Neuronal stem cell (in vitro differentiated cells): Measurements from ENCODE around the gene PSRC1.

Experiments
- DNase-seq: peaks from one replicate; pipeline ENCODE4 v3.0.0-alpha.2; 2013; ENCODE audit warnings: low spot score
- H2AFZ ChIP-seq: one replicate; pipeline ENCODE4 v1.6.1; 2013; ENCODE audit warnings: mild to moderate bottlenecking, low read length, inconsistent platforms
- H2AK5ac ChIP-seq: 2 replicates; pipeline ENCODE4 v1.6.1; 2013; ENCODE audit warnings: low read depth, mild to moderate bottlenecking, inconsistent platforms, low read length, moderate library complexity, mixed read lengths
- H2BK120ac ChIP-seq: 2 replicates; pipeline ENCODE4 v1.6.1; 2013; ENCODE audit warnings: low read depth, mild to moderate bottlenecking, inconsistent platforms, low read length, moderate library complexity, mixed read lengths
- H2BK12ac ChIP-seq: one replicate; pipeline ENCODE4 v1.6.1; 2013; ENCODE audit warnings: low read length, inconsistent platforms
- H2BK15ac ChIP-seq: 2 replicates; pipeline ENCODE4 v1.6.1; 2013; ENCODE audit warnings: mild to moderate bottlenecking, low read length, inconsistent platforms, mixed read lengths
- H2BK5ac ChIP-seq: one replicate; pipeline ENCODE4 v1.6.1; 2013; ENCODE audit warnings: inconsistent platforms, mild to moderate bottlenecking, low read length, moderate library complexity
- H3K14ac ChIP-seq: one replicate; pipeline ENCODE4 v1.6.1; 2013; ENCODE audit warnings: low read length, inconsistent platforms
- H3K18ac ChIP-seq: 2 replicates; pipeline ENCODE4 v1.6.1; 2013; ENCODE audit warnings: low read length, inconsistent platforms
- H3K23ac ChIP-seq: 2 replicates; pipeline ENCODE4 v1.6.1; 2013; ENCODE audit warnings: low read depth, mild to moderate bottlenecking, mixed read lengths, low read length, inconsistent platforms; ENCODE audit not compliant: poor library complexity
- H3K27ac ChIP-seq: replicated peaks from 3 replicates; pipeline ENCODE4 v1.5.1; 2013; ENCODE audit warnings: low read length, inconsistent platforms
- H3K27me3 ChIP-seq, 3 experiments: 2 replicates each; pipeline ENCODE4 v1.6.1; 2013; ENCODE audit warnings: low read length in 3 of 3, mild to moderate bottlenecking in 2 of 3, inconsistent platforms in 1 of 3, low read depth in 1 of 3, mixed read lengths in 1 of 3, moderate library complexity in 1 of 3; ENCODE audit not compliant: control insufficient read depth in 3 of 3, insufficient read depth in 3 of 3
- H3K36me3 ChIP-seq, 2 donors: replicated peaks in 1 of 2; 2 replicates each; pipeline ENCODE4 v1.6.1; 2013; ENCODE audit warnings: low read length in 2 of 2; ENCODE audit not compliant: control insufficient read depth in 2 of 2, insufficient read depth in 2 of 2
- H3K4ac ChIP-seq: 2 replicates; pipeline ENCODE4 v1.6.1; 2013; ENCODE audit warnings: inconsistent platforms, mild to moderate bottlenecking, low read length, moderate library complexity
- H3K4me1 ChIP-seq, 2 donors: 1 replicate in 1 of 2; 2 replicates in 1 of 2; pipeline ENCODE4 v1.6.1; 2013; ENCODE audit warnings: low read length in 2 of 2, low read depth in 1 of 2; ENCODE audit not compliant: control insufficient read depth in 2 of 2, insufficient read depth in 1 of 2
- H3K4me2 ChIP-seq: one replicate; pipeline ENCODE4 v1.6.1; 2013; ENCODE audit warnings: mild to moderate bottlenecking, low read length, inconsistent platforms; ENCODE audit not compliant: insufficient read depth, poor library complexity, severe bottlenecking
- H3K4me3 ChIP-seq, 2 donors: 2 replicates each; pipeline ENCODE4 v1.5.1; 2013; ENCODE audit warnings: low read length in 2 of 2, mild to moderate bottlenecking in 2 of 2, inconsistent platforms in 1 of 2, moderate library complexity in 1 of 2
- H3K79me1 ChIP-seq: one replicate; pipeline ENCODE4 v1.6.1; 2013; ENCODE audit warnings: low read depth, mild to moderate bottlenecking, inconsistent platforms, low read length, moderate library complexity
- H3K9ac ChIP-seq: one replicate; pipeline ENCODE4 v1.6.1; 2013; ENCODE audit warnings: mild to moderate bottlenecking, low read depth, low read length, inconsistent platforms; ENCODE audit not compliant: poor library complexity
- H3K9me3 ChIP-seq, 2 donors: replicated peaks in 1 of 2; 2 replicates each; pipeline versions ENCODE3 to v1.6.1; 2013; ENCODE audit warnings: low read length in 2 of 2, mild to moderate bottlenecking in 2 of 2, inconsistent platforms in 1 of 2, low read depth in 1 of 2, mixed read lengths in 1 of 2, moderate library complexity in 1 of 2; ENCODE audit not compliant: control insufficient read depth in 2 of 2, insufficient read depth in 1 of 2
- H4K8ac ChIP-seq: one replicate; pipeline ENCODE4 v1.6.1; 2013; ENCODE audit warnings: low read depth, mild to moderate bottlenecking, inconsistent platforms, low read length, moderate library complexity
- H4K91ac ChIP-seq: one replicate; pipeline ENCODE4 v1.6.1; 2013; ENCODE audit warnings: low read length, low read depth, mild to moderate bottlenecking, inconsistent platforms; ENCODE audit not compliant: poor library complexity
- WGBS, 2 donors: extraction: QIAGEN DNeasy Blood & Tissue Kit; methylation state at CpG; one replicate each; pipeline ENCODE4 v1.1.7; 2013; ENCODE audit warnings: missing lambda C conversion rate in 2 of 2, mixed read lengths in 1 of 2; ENCODE audit not compliant: insufficient read length in 2 of 2, insufficient replicate concordance in 1 of 2; ENCODE audit errors: extremely low coverage in 2 of 2; 5-methylcytosine and 5-hydroxymethylcytosine counted together

Gene PSRC1

GRCh38 chr1:109242387-109242786, 40.6 kb downstream of the PSRC1 start:
- Histone ChIP-seq H3K9ac (no peak overlapping the region), H3K79me1 (no peaks in the 10 kb centered on the region), H2BK12ac (no peak overlapping the region), H3K4ac (no peak overlapping the region), H2BK15ac (no peak overlapping the region), H3K18ac (peak overlapping the region; percentile 5), H3K4me1 (peaks cover 15 to 26% of the 10 kb centered on the region in 2 donors), H3K27ac (no peak overlapping the region), H3K36me3 (peaks cover 12 to 30% of the 10 kb centered on the region in 2 donors), H2BK120ac (no peak overlapping the region), H3K9me3 (no peaks in the 10 kb centered on the region), H3K27me3 (no peaks in the 10 kb centered on the region), H4K8ac (no peak overlapping the region), H2AK5ac (no peak overlapping the region), H3K4me3 (no peak overlapping the region), H2BK5ac (no peak overlapping the region), H3K23ac (no peak overlapping the region), H4K91ac (no peak overlapping the region), H2AFZ (no peak overlapping the region), H3K14ac (no peak overlapping the region), H3K4me2 (no peak overlapping the region)
- no CpG with 5 or more reads among the region's 7 CpGs for WGBS, 2 donors
- DNase-seq = no peak

GRCh38 chr1:109241841-109242345, 41.1 kb downstream of the PSRC1 start:
- H3K4me1 ChIP-seq = peaks cover 15 to 28% of the 10 kb centered on the region in 2 donors
- H3K4ac ChIP-seq = no peak overlapping the region
- no peak overlapping the region for H3K4me3 ChIP-seq
- H2AFZ ChIP-seq = no peak overlapping the region
- H4K91ac ChIP-seq = no peak overlapping the region
- no peak overlapping the region for H3K4me2 ChIP-seq
- no peak overlapping the region for H4K8ac ChIP-seq
- no CpG with 5 or more reads among the region's 8 CpGs for WGBS, 2 donors
- H2AK5ac ChIP-seq = no peak overlapping the region
- peaks cover 17 to 35% of the 10 kb centered on the region in 2 donors for H3K36me3 ChIP-seq
- H3K79me1 ChIP-seq = no peaks in the 10 kb centered on the region
- peak overlapping the region; percentile 46 for H3K27ac ChIP-seq
- H2BK5ac ChIP-seq = no peak overlapping the region
- H3K9me3 ChIP-seq = no peaks in the 10 kb centered on the region
- H3K9ac ChIP-seq = no peak overlapping the region
- H3K14ac ChIP-seq = no peak overlapping the region
- H2BK15ac ChIP-seq = no peak overlapping the region
- peak overlapping the region; percentile 19 for H2BK12ac ChIP-seq
- H3K18ac ChIP-seq = no peak overlapping the region
- H3K27me3 ChIP-seq = no peaks in the 10 kb centered on the region
- H2BK120ac ChIP-seq = no peak overlapping the region
- H3K23ac ChIP-seq = no peak overlapping the region
- no peak for DNase-seq

- Histone ChIP-seq H3K9me3 (no peaks in the 10 kb centered on the region), H3K27ac (no peak overlapping the region), H3K14ac (no peak overlapping the region), H2BK5ac (no peak overlapping the region), H4K91ac (no peak overlapping the region), H2BK120ac (no peak overlapping the region), H3K4me1 (peaks cover 15 to 28% of the 10 kb centered on the region in 2 donors), H3K27me3 (no peaks in the 10 kb centered on the region), H3K23ac (no peak overlapping the region), H3K4ac (no peak overlapping the region), H3K79me1 (no peaks in the 10 kb centered on the region), H3K18ac (no peak overlapping the region), H2BK15ac (no peak overlapping the region), H4K8ac (no peak overlapping the region), H3K4me3 (no peak overlapping the region), H3K36me3 (peaks cover 20 to 41% of the 10 kb centered on the region in 2 donors), H2AFZ (no peak overlapping the region), H3K4me2 (no peak overlapping the region), H3K9ac (no peak overlapping the region), H2AK5ac (no peak overlapping the region), H2BK12ac (no peak overlapping the region)
- DNase-seq = no peak
- WGBS, 2 donors = no CpG with 5 or more reads among the region's 6 CpGs
Observed at GRCh38 chr1:109241344-109241743, 41.6 kb downstream of the PSRC1 start.

- Histone ChIP-seq H3K9me3 (no peaks in the 10 kb centered on the region), H2BK120ac (peak overlapping the region; percentile 12), H3K79me1 (no peaks in the 10 kb centered on the region), H3K4me2 (no peak overlapping the region), H3K4me1 (peaks cover 15 to 28% of the 10 kb centered on the region in 2 donors), H4K8ac (no peak overlapping the region), H2BK15ac (no peak overlapping the region), H3K18ac (peak overlapping the region; percentile 62), H3K14ac (no peak overlapping the region), H2AFZ (no peak overlapping the region), H3K9ac (no peak overlapping the region), H2AK5ac (no peak overlapping the region), H3K36me3 (peaks cover 29 to 50% of the 10 kb centered on the region in 2 donors), H3K27me3 (no peaks in the 10 kb centered on the region), H3K27ac (no peak overlapping the region), H3K23ac (peak overlapping the region; percentile 30), H4K91ac (no peak overlapping the region), H3K4ac (no peak overlapping the region), H2BK5ac (no peak overlapping the region), H2BK12ac (no peak overlapping the region), H3K4me3 (no peak overlapping the region)
- no peak for DNase-seq
- no CpG with 5 or more reads among the region's 26 CpGs for WGBS, 2 donors
Observed at GRCh38 chr1:109240158-109241152, 42.5 kb downstream of the PSRC1 start.
